GM10266 (cell line): ENCODE results near the gene APOL6.

ENCODE experiments used
- DNase-seq: peaks from one replicate; pipeline ENCODE4 v3.0.0; 2012; ENCODE audit errors: extremely low spot score
- TF ChIP-seq, protein P1 (sequence below): IDR thresholded peaks from 2 replicates; pipeline ENCODE4 v1.5.1; 2012; ENCODE audit warnings: mild to moderate bottlenecking, low read depth; ENCODE audit not compliant: control insufficient read depth, insufficient read depth; ENCODE audit errors: missing control alignments

The APOL6 gene, protein sequence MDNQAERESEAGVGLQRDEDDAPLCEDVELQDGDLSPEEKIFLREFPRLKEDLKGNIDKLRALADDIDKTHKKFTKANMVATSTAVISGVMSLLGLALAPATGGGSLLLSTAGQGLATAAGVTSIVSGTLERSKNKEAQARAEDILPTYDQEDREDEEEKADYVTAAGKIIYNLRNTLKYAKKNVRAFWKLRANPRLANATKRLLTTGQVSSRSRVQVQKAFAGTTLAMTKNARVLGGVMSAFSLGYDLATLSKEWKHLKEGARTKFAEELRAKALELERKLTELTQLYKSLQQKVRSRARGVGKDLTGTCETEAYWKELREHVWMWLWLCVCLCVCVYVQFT

DNA sequence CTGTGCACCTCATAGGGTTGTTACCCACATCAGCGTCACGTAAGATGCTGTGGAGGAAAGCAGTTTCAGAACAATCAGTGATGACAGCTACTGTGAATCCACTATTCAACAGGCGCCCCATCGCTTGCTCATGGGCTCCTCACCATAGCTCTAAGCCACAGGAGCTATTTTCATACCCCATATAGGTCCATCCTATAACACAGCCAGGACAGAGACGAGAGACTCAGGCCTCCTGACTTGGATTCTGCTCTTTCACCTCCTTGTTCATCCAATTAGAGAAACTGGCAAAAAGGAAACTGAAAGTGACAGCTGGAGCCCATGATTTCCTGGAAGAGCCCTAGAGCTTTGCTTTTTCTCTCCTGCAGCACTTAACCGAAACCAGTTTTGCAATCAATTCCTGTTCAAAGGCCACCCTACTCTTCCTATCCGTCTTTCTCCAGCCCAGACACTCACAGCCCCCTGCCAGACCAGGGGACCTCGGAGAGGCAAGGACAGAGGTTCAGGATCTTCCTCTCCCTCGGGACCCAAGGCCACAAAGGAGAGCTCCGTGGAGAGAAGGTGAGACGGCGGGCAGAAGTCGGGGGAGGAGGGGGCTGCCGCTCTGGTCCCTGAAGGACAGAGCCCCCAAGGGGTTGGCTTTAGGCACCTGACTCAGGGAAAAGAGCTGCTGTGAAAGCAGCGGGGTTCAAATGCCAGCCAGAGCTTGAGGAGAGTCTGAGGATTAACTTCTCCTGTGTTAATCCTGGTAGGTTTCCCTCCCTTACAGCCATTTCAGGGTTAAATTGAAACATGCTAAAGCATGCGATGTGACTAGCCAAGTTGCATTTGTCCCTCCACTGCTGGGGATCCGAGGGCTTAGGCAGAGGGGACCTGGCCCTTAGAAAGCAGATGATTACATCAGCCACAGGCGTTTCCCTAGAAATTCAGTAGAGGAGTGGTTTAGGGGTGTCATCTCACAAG is at the start of gene APOL6:
TSS of gene APOL6 (plus strand) at position 381 of the 960 bp plus-strand sequence. CDS start 7,980 bp downstream, outside the sequence.
- TF ChIP-seq, protein P1, sequence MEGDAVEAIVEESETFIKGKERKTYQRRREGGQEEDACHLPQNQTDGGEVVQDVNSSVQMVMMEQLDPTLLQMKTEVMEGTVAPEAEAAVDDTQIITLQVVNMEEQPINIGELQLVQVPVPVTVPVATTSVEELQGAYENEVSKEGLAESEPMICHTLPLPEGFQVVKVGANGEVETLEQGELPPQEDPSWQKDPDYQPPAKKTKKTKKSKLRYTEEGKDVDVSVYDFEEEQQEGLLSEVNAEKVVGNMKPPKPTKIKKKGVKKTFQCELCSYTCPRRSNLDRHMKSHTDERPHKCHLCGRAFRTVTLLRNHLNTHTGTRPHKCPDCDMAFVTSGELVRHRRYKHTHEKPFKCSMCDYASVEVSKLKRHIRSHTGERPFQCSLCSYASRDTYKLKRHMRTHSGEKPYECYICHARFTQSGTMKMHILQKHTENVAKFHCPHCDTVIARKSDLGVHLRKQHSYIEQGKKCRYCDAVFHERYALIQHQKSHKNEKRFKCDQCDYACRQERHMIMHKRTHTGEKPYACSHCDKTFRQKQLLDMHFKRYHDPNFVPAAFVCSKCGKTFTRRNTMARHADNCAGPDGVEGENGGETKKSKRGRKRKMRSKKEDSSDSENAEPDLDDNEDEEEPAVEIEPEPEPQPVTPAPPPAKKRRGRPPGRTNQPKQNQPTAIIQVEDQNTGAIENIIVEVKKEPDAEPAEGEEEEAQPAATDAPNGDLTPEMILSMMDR: no peak
- peak; percentile 47 for DNase-seq

- no peak for DNase-seq
- TF ChIP-seq, protein P1: no peak
These were observed 48.9 kb upstream of the APOL6 start for GRCh38 chr22:35599364-35599763.

GRCh38 chr22:35600476-35600875 is 47.8 kb upstream of the APOL6 start:
- DNase-seq: no peak
- TF ChIP-seq, protein P1: no peak

DNA sequence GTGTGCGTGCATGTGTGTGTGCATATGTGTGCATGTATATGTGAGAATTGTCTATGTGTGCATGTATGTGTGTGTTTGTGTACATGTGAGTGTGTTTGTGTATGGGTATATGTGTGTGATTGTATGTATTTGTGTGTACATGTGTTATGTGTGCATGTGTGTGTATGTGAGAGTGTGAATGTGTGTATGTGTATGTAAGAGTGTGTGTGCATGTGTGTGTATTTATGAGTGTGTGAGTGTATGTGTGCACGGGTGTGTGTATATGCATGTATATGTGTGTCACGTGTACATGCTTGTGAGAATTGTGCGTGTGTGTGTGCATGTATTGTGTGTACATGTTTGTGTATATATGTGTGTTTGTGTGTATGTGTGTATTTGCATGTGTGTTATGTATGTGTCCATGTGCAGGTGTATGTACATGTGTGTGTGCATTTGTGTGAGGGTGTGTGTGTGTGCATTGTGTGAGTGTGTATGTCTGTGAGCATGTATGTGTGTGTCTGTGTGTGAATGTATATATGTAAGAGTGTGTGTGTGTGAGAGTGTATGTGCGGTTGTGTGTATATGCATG is 47.1 kb upstream of the APOL6 start:
- TF ChIP-seq, protein P1: no peak
- DNase-seq: no peak

GRCh38 chr22:35601743-35602615 is 46.3 kb upstream of the APOL6 start:
- TF ChIP-seq, protein P1: no peak
- DNase-seq: no peak

DNA sequence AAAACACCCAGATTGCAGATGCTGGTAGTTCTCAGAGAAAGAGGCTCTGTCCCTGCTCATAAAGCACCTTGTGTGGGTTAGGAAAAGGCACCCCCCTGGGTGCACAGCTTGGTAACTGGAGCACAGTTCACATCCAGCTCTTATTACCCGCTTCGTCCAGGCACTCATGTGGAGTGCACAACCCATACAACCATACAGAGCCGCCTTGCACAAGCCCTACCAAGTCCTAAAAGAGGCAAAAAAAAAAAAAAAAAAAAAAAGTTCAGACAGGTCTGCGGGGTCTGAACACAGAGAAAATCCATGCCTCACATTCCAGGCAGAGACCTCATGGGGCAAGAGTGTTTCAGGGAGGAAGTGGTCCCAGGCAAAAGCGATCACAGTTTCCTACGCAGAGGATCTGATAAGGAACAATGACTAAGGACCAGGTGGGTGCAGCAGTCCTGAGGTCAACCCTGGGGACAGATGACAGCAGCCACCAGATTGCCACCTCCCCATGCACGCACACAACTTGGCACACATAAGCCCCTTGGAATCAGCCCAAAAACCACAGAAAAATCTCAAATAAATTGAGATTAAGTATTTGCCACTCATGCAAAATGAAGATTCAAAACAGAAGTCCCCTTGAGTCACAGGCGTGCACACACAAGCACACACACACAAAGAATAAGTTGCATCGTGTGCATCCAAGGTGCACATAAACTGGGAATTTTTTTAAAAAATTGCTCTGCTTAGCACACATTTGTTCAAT is 43.5 kb upstream of the APOL6 start:
- no peak for DNase-seq
- TF ChIP-seq, protein P1: no peak
